DOHH2 (cell line): Measurements from ENCODE around the gene JOSD1.

ENCODE experiments used
- H3F3A ChIP-seq: fragments of 200-600 bp; sonication (generic), shearing (Covaris generic); 2 replicates; pipeline ENCODE4 v1.6.0; 2016; ENCODE audit warnings: antibody characterized with exemption, mild to moderate bottlenecking; ENCODE audit not compliant: control insufficient read depth, insufficient read depth
- H3K27ac ChIP-seq: fragments of 200-600 bp; sonication (generic); 2 replicates; pipeline ENCODE4 v1.5.1; 2014; ENCODE audit warnings: low read depth, mild to moderate bottlenecking, low read length, moderate library complexity
- H3K27me3 ChIP-seq: fragments of 200-600 bp; sonication (generic); 2 replicates; pipeline ENCODE4 v1.6.1; 2014; ENCODE audit warnings: mild to moderate bottlenecking, low read length, mixed read lengths; ENCODE audit not compliant: control insufficient read depth
- H3K36me3 ChIP-seq: fragments of 200-600 bp; sonication (generic); 2 replicates; pipeline ENCODE4 v1.6.1; 2014; ENCODE audit warnings: mild to moderate bottlenecking, low read length, moderate library complexity, mixed read lengths; ENCODE audit not compliant: control insufficient read depth
- H3K4me1 ChIP-seq: fragments of 200-600 bp; sonication (generic); 2 replicates; pipeline ENCODE4 v1.6.1; 2014; ENCODE audit warnings: mild to moderate bottlenecking, low read length, mixed read lengths; ENCODE audit not compliant: control insufficient read depth
- H3K4me2 ChIP-seq: fragments of 200-600 bp; sonication (generic); 2 replicates; pipeline ENCODE4 v1.6.0; 2014; ENCODE audit warnings: mild to moderate bottlenecking, low read length, moderate library complexity
- H3K4me3 ChIP-seq: fragments of 200-600 bp; sonication (generic); 2 replicates; pipeline ENCODE4 v1.5.1; 2014; ENCODE audit warnings: mild to moderate bottlenecking, low read length, mixed read lengths
- H3K79me2 ChIP-seq: fragments of 200-600 bp; sonication (generic); 2 replicates; pipeline ENCODE4 v1.6.1; 2014; ENCODE audit warnings: mild to moderate bottlenecking, low read length, mixed read lengths; ENCODE audit not compliant: control insufficient read depth
- H3K9me2 ChIP-seq: fragments of 200-600 bp; sonication (generic); replicated peaks from 2 replicates; pipeline ENCODE4 v1.6.1; 2014; ENCODE audit warnings: mild to moderate bottlenecking, low read length, mixed read lengths; ENCODE audit not compliant: control insufficient read depth
- H3K9me3 ChIP-seq: fragments of 200-600 bp; sonication (generic); 2 replicates; pipeline ENCODE4 v1.6.1; 2014; ENCODE audit warnings: antibody characterized with exemption, low read length, mixed read lengths; ENCODE audit not compliant: control insufficient read depth, insufficient read depth
- H4K20me1 ChIP-seq: fragments of 200-600 bp; sonication (generic); 2 replicates; pipeline ENCODE4 v1.6.0; 2014; ENCODE audit warnings: low read depth, mild to moderate bottlenecking, antibody characterized with exemption, low read length, moderate library complexity; ENCODE audit not compliant: control insufficient read depth, insufficient read depth
- EZH2phosphoT487 ChIP-seq: fragments of 200-600 bp; sonication (generic); IDR thresholded peaks from 2 replicates; pipeline ENCODE4 v1.6.1; 2017; ENCODE audit warnings: borderline replicate concordance, mild to moderate bottlenecking, antibody characterized with exemption, low read length, moderate library complexity, mixed read lengths
- TF ChIP-seq, protein P1 (sequence below): fragments of 200-600 bp; sonication (generic); IDR thresholded peaks from one replicate; pipeline ENCODE4 v1.5.1; 2014; ENCODE audit warnings: antibody characterized with exemption, mild to moderate bottlenecking, low read depth, low read length; ENCODE audit not compliant: poor library complexity, severe bottlenecking

Gene JOSD1

DNA sequence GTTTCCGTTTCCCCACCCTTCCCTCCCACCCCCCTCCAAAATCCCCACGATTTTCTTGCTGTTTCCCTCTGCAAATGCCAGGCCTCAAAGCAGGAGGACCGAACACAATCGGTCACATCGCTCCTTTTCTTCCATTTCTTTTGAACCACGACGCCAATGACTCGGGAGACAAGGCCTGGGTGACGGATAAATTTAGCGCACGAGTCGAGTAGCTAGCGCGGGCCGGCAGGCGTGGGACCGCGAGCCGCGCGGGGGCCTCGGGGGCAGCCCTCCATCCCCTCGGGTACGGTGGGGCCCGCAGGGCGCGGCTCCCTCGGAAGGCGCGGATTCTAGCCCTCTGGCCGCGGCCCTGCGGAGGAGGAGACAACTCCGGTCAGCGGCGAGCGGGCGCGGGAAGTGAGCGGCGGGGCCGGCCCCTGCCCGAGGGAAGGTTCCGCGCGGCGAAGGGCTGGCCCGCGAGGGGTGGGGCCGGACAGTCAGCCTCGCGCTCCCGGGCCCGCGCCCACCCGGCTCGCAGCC, 414 bp downstream of the JOSD1 start:
- peaks cover 63% of the 10 kb centered on the region for H3K79me2 ChIP-seq
- H3K4me3 ChIP-seq: peak overlapping the region; percentile 98
- no peaks in the 10 kb centered on the region for H3K27me3 ChIP-seq
- no peak for TF ChIP-seq EZH2phosphoT487
- TF ChIP-seq, protein P1, sequence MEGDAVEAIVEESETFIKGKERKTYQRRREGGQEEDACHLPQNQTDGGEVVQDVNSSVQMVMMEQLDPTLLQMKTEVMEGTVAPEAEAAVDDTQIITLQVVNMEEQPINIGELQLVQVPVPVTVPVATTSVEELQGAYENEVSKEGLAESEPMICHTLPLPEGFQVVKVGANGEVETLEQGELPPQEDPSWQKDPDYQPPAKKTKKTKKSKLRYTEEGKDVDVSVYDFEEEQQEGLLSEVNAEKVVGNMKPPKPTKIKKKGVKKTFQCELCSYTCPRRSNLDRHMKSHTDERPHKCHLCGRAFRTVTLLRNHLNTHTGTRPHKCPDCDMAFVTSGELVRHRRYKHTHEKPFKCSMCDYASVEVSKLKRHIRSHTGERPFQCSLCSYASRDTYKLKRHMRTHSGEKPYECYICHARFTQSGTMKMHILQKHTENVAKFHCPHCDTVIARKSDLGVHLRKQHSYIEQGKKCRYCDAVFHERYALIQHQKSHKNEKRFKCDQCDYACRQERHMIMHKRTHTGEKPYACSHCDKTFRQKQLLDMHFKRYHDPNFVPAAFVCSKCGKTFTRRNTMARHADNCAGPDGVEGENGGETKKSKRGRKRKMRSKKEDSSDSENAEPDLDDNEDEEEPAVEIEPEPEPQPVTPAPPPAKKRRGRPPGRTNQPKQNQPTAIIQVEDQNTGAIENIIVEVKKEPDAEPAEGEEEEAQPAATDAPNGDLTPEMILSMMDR: no peak
- H3K4me2 ChIP-seq: peak overlapping the region; percentile 93
- peaks cover 45% of the 10 kb centered on the region for H3K36me3 ChIP-seq
- H3K4me1 ChIP-seq: peaks cover 66% of the 10 kb centered on the region
- peak overlapping the region; percentile 49 for H3K27ac ChIP-seq
- H3F3A ChIP-seq: peaks cover 16% of the 10 kb centered on the region
- H3K9me2 ChIP-seq: no peaks in the 10 kb centered on the region
- peaks cover 10% of the 10 kb centered on the region; the same call in 1 of the 2 replicates for H4K20me1 ChIP-seq
- no peaks in the 10 kb centered on the region for H3K9me3 ChIP-seq

DNA sequence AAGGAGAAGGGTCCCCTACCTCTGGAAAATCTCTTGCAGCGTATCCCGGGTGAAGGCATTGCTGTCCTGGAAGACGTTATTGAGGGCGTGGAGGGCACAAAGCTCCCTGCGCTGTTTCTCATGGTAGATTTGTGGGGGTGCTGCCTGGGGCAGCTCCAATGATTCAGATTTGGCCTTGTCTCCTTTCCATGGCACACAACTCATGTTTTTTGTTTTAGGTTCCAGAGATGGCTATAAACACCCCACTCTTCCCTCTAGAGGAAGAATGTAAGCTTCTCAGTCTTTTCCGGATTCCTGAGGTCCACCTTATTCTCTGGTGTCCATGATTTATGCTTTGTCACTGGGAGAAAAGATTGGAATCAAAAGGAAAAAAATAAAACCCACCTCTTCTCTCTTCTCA, 959 bp downstream of the JOSD1 start:
- Histone ChIP-seq H3K27ac (no peak overlapping the region; the same call in 1 of the 2 replicates), H4K20me1 (peaks cover 10% of the 10 kb centered on the region; the same call in 1 of the 2 replicates), H3K4me1 (peaks cover 64% of the 10 kb centered on the region), H3K36me3 (peaks cover 45% of the 10 kb centered on the region), H3K4me3 (peak overlapping the region; percentile 98), H3K9me2 (no peaks in the 10 kb centered on the region), H3K79me2 (peaks cover 69% of the 10 kb centered on the region), H3K9me3 (no peaks in the 10 kb centered on the region), H3F3A (peaks cover 16% of the 10 kb centered on the region), H3K4me2 (peak overlapping the region; percentile 93), H3K27me3 (no peaks in the 10 kb centered on the region)
- no peak for TF ChIP-seq EZH2phosphoT487
- TF ChIP-seq, protein P1: no peak

DNA sequence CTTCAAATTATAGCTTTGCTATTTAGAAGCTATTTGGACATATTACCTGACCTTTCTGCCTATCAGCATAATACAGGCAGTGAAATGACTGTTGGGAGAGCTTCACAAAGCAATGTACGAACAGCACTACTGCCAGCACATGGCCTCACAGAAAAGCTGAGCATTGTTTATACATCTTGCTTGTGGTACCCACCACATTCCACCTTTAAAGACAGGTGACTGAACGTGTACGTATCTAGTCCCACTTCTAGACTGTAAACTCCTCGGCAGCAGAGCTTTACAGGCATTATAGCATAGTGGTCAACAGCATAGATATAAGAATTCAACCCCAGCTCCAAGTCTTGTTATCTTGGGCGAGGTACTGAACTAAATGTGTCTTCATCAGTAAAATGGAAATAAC, 1.6 kb downstream of the JOSD1 start:
- TF ChIP-seq, protein P1: no peak
- TF ChIP-seq EZH2phosphoT487: no peak
- peaks cover 16% of the 10 kb centered on the region for H3F3A ChIP-seq
- no peaks in the 10 kb centered on the region for H3K9me2 ChIP-seq
- H3K79me2 ChIP-seq: peaks cover 75% of the 10 kb centered on the region
- peaks cover 49% of the 10 kb centered on the region for H3K36me3 ChIP-seq
- H3K4me3 ChIP-seq: peak overlapping the region; percentile 98
- H3K27ac ChIP-seq: no peak overlapping the region
- no peaks in the 10 kb centered on the region for H3K27me3 ChIP-seq
- H3K4me2 ChIP-seq: peak overlapping the region; percentile 93
- peaks cover 10% of the 10 kb centered on the region; the same call in 1 of the 2 replicates for H4K20me1 ChIP-seq
- H3K4me1 ChIP-seq: peaks cover 62% of the 10 kb centered on the region
- H3K9me3 ChIP-seq: no peaks in the 10 kb centered on the region
